ENCODE results near the gene TMEM45A.
"Not testable (repeated sequence)": the region's sequence is repeated elsewhere in the genome, so short reads cannot be mapped to it uniquely, and the experiment has no call there.

Gene TMEM45A

GRCh38 chr3:100482176-100482575 lies 10.2 kb upstream of the TMEM45A start:
- DNase-seq (ENCODE audit: extremely low read depth in 1 of 2, low read depth in 1 of 2) = no peak

- DNase-seq (ENCODE audit: extremely low read depth in 1 of 2, low read depth in 1 of 2) = no peak
Measured at GRCh38 chr3:100483529-100483928, 8.9 kb upstream of the TMEM45A start.

- DNase-seq (ENCODE audit: extremely low read depth in 1 of 2, low read depth in 1 of 2) = no peak
Measured at GRCh38 chr3:100486808-100487207, 5.6 kb upstream of the TMEM45A start.

- DNase-seq (ENCODE audit: extremely low read depth in 1 of 2, low read depth in 1 of 2) = no peak
Measured at GRCh38 chr3:100489118-100489517, 3.3 kb upstream of the TMEM45A start.

- DNase-seq (ENCODE audit: extremely low read depth in 1 of 2, low read depth in 1 of 2) = no peak
Measured at GRCh38 chr3:100496711-100497261, 4.4 kb downstream of the TMEM45A start.

- no peak for DNase-seq (ENCODE audit: extremely low read depth in 1 of 2, low read depth in 1 of 2)
Measured at GRCh38 chr3:100499651-100500050, 7.2 kb downstream of the TMEM45A start.

- DNase-seq (ENCODE audit: extremely low read depth in 1 of 2, low read depth in 1 of 2) = no peak
Measured at GRCh38 chr3:100500320-100500880, 8.0 kb downstream of the TMEM45A start.

GRCh38 chr3:100503448-100503847 lies 11.0 kb downstream of the TMEM45A start:
- DNase-seq (ENCODE audit: extremely low read depth in 1 of 2, low read depth in 1 of 2) = no peak

- DNase-seq (ENCODE audit: extremely low read depth in 1 of 2, low read depth in 1 of 2) = no peak
Measured at GRCh38 chr3:100506355-100506754, 13.9 kb downstream of the TMEM45A start.

GRCh38 chr3:100509818-100510217 lies 17.4 kb downstream of the TMEM45A start:
- DNase-seq (ENCODE audit: extremely low read depth in 1 of 2, low read depth in 1 of 2) = not testable (repeated sequence)

- DNase-seq (ENCODE audit: extremely low read depth in 1 of 2, low read depth in 1 of 2) = no peak
Measured at GRCh38 chr3:100516232-100516631, 23.8 kb downstream of the TMEM45A start.

- DNase-seq (ENCODE audit: extremely low read depth in 1 of 2, low read depth in 1 of 2) = no peak
Measured at GRCh38 chr3:100516838-100517237, 24.4 kb downstream of the TMEM45A start.

- DNase-seq (ENCODE audit: extremely low read depth in 1 of 2, low read depth in 1 of 2) = no peak
Measured at GRCh38 chr3:100517276-100517675, 24.9 kb downstream of the TMEM45A start.

GRCh38 chr3:100518244-100518643 lies 25.8 kb downstream of the TMEM45A start:
- no peak for DNase-seq (ENCODE audit: extremely low read depth in 1 of 2, low read depth in 1 of 2)

- DNase-seq (ENCODE audit: extremely low read depth in 1 of 2, low read depth in 1 of 2) = no peak
Measured at GRCh38 chr3:100518983-100519382, 26.6 kb downstream of the TMEM45A start.

- DNase-seq (ENCODE audit: extremely low read depth in 1 of 2, low read depth in 1 of 2) = no peak
Measured at GRCh38 chr3:100521439-100521845, 29.0 kb downstream of the TMEM45A start.

GRCh38 chr3:100522125-100522524 lies 29.7 kb downstream of the TMEM45A start:
- no peak for DNase-seq (ENCODE audit: extremely low read depth in 1 of 2, low read depth in 1 of 2)

GRCh38 chr3:100523050-100523760 lies 30.8 kb downstream of the TMEM45A start:
- DNase-seq (ENCODE audit: extremely low read depth in 1 of 2, low read depth in 1 of 2) = no peak

- DNase-seq (ENCODE audit: extremely low read depth in 1 of 2, low read depth in 1 of 2) = no peak
Measured at GRCh38 chr3:100525753-100526612, 33.6 kb downstream of the TMEM45A start.

GRCh38 chr3:100526613-100527346 lies 34.4 kb downstream of the TMEM45A start:
- DNase-seq (ENCODE audit: extremely low read depth in 1 of 2, low read depth in 1 of 2) = no peak

- no peak for DNase-seq (ENCODE audit: extremely low read depth in 1 of 2, low read depth in 1 of 2)
Measured at GRCh38 chr3:100527347-100527735, 34.9 kb downstream of the TMEM45A start.
